Endothelial cell of hepatic sinusoid (primary cell): Measurements from ENCODE around the gene GSTP1.

Experiments used
- in situ Hi-C: cut with HindIII; loops from 2 replicates; pipeline ENCODE4 v1.10.0; 2017; ENCODE audit warnings: low sequenced_read_pairs

The GSTP1 gene

DNA sequence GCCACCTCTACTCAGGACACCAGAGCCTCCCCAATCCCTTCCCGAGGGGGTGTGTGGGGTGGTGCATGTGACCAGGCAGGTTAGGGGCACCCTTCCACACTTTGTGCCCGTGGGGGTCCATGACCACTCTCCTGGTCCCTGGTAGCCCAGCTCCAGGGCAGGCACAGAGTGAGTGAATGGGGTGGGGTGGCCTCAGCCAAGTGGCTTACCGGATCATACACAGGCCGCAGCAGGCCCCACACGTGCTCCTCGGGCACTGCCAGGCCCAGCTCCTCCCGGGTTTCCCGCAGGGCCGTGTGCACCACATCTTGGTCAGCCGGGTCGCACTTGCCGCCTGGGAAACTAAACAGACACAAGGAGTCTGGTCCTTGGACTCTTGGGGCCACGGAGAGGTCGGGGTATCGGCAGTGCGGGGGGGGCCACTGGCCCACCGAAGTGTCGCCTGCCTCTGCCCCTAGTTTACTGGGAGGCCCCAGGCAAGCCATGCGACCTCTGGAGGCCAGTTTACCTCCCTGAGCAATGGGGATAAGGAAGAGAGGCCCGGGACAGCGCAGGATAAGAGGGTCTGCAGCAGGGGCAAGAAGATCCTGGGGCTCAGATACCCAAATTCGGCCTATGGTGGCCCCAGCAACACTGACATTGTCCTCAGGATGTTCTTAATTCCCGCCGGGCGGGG lies 45.2 kb downstream of the GSTP1 start:
- in situ Hi-C loops: no loop called here

DNA sequence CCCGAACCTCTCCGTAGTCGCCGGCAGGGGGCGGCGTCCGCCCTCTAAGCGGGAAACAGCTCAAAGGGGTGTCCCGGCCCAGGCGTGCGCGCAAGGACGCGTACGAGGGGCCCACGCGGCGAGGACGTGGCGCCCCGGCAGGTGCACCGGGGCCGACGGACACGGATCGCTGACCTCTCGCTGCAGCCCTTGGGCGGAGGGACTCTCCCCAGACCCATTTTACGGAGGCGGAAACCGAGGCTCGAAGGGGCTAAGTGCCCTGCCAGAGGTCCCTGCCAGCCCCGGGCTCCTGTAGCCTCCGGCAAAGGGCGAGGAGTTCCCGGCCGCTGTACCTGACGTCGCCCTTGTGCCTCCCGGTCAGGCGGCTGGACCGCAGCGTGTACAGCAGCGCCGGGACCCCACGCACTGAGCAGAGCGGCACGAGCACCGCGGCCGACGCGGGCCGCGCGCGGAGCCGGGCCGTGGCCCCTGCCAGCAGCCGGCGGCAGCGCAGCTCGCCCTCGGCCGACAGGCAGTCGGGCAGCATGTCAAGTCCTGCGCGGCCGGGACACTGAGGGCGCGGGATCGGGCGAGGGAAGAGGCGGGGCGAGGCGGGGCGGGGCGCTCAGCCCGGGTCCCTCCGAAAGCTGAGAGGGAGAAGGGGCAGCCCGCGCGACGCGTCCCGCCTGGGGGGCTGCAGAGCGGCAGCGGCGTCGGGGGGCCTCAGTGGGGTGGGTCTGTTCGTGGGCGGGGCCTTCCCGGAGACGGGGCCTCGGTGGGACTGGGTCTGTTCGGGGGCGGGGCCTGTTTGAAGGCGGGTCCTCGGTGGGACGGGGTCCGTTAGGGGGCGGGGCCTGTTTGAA lies 46.0 kb downstream of the GSTP1 start, which contains the start of gene NUDT8:
Gene NUDT8 (minus strand): TSS at position 552 of the 842 bp plus-strand sequence. CDS start 26 bp downstream, at position 526.
- in situ Hi-C loops: loop anchor here (5.0 kb wide), 1 partner anchor 63 kb away; no protein-coding TSS in a partner anchor

DNA sequence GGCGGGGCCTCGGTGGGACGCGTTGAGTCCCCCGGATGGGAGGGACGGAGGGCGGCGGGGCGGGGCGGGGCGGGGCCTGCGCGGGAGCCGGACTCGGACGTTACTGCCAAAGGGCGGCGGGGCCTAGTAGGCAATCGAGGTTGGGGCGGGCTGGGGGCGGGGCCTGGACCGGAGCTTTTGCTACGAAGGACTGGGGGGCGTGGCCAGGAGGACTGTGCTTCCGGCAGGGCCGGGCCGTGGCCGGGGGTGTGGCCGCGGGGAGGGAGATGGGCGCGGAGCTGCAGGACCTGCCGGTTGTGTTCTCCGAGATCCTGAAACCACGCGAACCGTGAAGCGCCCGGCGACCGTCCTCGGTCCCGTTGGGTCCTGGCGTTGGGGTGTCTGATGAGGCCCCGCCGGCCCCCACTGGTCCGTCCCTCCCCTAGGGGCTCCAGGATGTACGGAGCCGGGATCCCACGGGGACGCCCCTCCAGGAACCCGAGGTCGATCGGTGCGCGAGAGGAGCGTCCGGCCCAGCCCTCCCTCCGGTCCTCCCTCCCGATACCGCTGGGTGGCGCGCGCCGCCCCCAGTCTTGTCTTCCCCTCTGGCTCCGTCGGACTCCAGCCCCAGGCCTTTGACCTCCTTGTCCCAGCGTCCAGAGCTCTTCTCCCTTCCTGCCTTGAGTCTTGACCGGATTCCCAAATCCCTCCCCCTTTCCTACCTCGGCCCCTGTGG lies 46.8 kb downstream of the GSTP1 start:
- in situ Hi-C loops: loop anchor here (5.0 kb wide), 1 partner anchor 62 kb away; no protein-coding TSS in a partner anchor

DNA sequence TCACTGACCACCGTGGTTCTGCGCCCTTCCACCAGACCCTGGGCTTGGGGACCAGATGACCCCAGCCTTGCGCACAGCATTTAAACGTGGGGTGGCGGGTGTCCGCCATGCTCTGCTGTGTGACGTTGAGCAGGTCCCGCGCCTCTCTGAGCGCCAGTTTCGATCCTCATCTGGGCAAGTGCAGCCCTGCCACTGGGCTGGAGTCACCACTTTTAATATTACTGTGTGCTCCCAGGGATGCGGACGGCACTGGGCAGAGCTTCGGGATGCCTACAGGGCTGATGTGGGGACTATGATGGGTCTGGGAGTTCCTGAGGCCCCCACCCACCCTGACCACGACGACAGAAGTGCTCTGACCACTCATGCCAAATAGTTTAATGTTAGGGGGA lies 47.3 kb downstream of the GSTP1 start:
- in situ Hi-C loops: loop anchor here (5.0 kb wide), 1 partner anchor 61 kb away; no protein-coding TSS in a partner anchor

DNA sequence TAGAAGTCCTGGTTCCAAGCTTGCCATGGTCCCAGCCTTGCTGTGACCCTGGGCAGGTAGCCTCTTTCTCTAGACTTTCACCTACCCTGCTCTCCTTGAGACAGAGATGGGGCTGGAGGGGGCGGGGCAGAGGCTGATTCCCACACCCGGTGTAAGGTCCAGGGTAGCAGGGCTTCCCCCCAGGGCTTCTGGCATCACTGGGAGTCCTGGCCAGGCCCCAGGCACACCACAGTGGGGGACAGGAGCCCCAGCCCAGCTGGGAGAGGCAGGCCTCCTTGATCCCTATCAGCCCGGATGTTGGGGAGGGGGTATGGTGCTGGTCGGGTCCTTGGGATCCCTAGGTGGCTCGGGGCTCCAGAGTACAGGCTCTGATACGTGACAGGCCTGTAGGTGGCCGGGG lies 47.8 kb downstream of the GSTP1 start:
- in situ Hi-C loops: loop anchor here (5.0 kb wide), 1 partner anchor 61 kb away; no protein-coding TSS in a partner anchor

DNA sequence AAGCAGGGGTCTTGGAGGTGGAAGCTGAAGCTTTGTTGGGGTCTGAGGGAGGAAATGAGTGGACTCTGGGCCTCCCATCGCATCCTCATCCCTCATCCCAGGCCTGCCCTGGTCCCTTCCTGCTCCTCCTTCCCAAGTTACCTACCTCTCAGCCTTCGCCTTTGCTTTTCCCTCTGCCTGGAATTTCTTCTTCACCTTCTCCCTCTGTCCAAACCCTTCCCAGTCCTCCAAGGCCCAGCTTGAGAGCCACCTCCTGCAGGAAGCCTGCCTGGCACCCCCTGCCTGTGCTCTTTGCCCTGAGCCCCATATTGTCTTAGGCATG lies 48.2 kb downstream of the GSTP1 start:
- in situ Hi-C loops: loop anchor here (5.0 kb wide), 1 partner anchor 60 kb away; no protein-coding TSS in a partner anchor

DNA sequence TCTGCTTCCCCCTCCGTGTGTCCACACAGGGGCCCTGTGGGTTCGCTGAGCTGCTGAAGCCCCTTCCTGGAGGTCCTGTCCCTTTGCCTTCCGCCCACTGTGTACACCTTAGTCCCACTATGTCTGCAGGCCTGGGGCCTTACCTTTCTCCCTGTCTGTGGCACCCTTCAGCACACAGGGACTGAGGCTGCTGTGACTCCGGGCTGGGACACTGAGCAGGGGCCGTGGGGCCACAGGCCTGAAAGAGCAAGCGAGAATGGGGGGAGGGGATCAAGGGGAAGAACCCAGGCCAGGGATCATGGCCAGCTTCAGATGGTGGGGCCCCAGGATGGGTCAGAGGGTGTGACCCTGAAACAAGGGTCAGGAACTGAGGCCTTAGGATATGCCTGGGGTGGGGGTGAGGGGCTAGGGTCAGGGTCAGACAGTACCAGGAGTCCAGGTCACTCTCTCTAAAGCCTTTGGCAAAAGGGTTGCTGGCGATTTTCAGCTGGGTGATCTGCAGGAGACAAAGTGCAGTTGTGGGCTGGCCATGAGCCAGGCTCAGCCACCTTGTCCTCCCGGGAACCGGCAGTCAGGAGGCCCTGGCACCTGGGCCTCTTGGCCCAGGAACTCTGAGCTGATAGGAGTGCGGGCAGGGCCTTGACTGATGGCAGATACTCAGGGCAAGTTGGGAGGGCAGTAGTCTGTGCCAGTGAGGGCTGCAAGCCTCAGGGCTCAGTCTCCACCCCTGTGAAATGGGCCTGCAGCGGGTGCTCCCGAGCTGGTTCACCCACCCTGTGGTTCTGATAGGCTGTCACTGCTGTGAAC lies 48.8 kb downstream of the GSTP1 start:
- in situ Hi-C loops: loop anchor here (5.0 kb wide), 1 partner anchor 60 kb away; no protein-coding TSS in a partner anchor

DNA sequence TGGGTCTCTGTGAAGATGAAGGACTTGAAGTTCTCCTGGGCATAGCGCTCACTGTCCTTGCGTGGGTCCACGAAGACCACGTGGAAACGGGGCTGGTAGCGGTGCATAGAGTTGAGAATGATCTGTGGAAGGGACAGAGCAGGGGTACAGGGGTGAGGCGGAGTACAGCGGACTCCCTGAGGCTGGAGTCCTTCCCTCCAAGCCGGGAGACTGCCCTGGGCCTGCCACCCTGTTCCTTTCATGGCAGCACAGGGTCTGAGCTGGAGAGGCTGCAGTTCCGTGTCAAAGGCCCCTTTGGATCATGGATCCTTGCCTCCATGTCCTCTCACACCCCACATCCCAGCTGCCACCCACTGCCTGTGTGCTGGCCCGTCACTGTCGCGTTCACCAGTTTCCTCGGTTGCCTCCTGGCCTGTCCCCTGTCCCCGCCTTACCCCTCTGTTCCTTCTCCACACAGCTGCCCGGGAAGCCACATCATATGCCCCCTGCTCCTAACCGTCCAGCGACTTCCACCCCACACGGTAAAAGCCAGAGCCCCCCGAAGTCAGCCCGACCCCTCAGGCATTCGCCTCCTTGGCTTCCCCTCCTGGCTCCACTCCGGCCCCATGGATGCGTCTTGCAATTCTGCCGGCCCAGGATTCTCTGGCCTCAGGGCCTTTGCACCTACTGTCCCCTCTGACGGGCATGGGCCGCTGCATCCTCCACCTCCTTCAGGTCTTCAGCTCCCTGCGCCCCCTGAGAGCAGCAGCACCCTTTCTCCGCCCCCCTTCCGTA lies 49.6 kb downstream of the GSTP1 start:
- in situ Hi-C loops: loop anchor here (5.0 kb wide), 1 partner anchor 59 kb away; no protein-coding TSS in a partner anchor

DNA sequence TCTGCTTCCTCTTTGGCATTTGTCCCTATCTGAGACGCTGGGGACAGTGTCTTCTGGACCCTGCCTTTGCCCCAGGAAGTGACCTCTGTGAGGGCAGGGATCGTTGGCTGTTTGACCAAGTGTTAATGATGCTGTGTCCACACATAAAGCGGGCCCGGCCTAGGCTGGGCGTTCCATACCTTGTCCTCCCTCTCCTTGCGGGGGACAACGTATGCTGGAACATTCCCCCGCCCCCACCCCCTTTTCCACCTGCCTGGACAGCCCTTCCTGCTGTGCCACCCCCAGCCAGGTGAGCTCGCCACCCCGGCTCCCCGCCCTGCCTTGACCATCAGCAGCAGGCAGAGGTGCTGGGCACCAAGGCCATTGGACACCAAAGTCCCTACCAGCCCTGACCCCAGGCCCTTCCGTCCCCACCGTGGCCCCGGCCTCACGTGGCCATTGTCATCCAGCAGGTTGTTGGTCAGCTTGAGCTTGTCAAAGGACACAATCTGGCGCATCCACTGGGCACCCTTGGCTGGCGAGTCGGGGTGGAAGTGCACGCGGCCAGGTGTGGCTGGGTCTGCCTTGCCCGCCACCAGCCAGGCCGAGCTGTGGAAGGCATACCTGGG lies 50.2 kb downstream of the GSTP1 start:
- in situ Hi-C loops: loop anchor here (5.0 kb wide), 1 partner anchor 58 kb away; no protein-coding TSS in a partner anchor

DNA sequence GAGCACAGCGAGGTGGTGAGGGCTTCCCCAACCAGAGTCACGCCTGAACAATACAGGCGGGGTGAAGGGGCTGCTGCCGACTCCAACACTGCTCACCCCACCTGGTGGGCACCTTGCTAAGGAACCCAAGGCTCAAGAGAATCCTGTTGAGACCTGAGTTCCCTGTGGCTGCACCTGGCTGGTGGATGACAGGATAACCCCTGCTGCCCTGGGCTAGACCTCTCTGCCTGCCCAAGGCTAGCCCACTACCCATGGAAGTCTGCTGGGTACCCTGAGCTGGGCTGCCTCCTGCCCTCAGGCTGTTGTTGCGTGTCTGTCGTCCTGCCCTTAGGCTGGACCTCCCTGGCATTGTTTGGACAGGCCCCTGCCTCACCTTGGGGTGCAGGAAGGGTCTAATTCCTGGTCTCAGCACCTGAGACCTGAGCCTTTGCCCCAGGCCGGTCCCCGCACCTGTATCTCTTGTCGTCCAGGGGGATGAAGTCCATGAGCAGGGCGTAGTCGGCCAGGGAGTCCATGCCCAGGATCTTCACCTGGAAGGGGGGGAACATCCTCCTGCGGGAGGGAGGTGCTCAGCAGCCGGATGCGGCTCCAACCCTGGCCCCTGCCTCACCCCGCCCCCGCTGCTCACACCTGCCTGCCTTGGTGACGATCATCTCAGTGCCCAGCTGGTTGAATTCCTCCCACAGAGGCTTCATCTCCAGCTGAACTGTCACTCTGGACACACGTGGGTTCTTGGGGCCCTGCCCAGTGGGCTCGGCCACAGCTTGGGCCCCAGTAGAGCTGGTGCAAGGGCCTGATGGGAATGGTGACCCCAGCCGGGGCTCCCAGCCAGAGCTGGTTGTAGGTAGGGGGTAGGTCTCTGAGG lies 51.0 kb downstream of the GSTP1 start:
- in situ Hi-C loops: loop anchor here (5.0 kb wide), 1 partner anchor 58 kb away; no protein-coding TSS in a partner anchor

DNA sequence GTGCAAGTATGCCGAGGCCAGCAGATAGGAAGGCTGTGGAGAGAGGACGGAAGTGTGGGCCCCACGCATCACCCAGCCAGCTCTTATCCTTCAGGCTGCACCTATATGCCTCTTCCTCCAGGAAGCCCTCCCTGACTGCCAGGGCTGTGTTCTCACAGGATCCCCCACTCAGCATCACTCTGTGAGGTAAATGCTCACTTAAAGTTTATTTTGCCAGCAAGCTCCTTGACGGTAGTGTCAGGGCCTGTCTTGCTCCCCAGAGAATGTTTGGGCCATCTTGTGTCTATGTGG lies 51.6 kb downstream of the GSTP1 start:
- in situ Hi-C loops: no loop called here
